Activated CD8-positive, alpha-beta memory T cell treated with anti-CD3 and anti-CD28 coated beads for 36 hours (primary cell): ENCODE measurements around the gene AP5Z1. TPM values are rescaled to one million over a fixed set of nuclear protein-coding genes. Genes with fewer than 3 reads are reported as not detected.
"Not testable (repeated sequence)": the region's sequence is repeated elsewhere in the genome, so short reads cannot be mapped to it uniquely, and the experiment has no call there.

Experiments used
- CTCF ChIA-PET: fragments of 350-600 bp; sonication (Branson Sonifier 250); formaldehyde crosslinking; loops from one replicate; lab custom pipeline; 2021; ENCODE audit warnings: antibody characterized with exemption; lab: Charles Lee
- POLR2A ChIA-PET: fragments of 350-600 bp; sonication (Branson Sonifier 250); formaldehyde crosslinking; loops from one replicate; lab custom pipeline; 2021; ENCODE audit warnings: antibody characterized with exemption; lab: Charles Lee
- total RNA-seq, 2 experiments: library from RNA; stranded (reverse); gene quantifications; one replicate each; pipeline ENCODE4 v1.2.3, GENCODE V29; 2021

AP5Z1 gene
- total RNA-seq, 2 experiments from 2014 or later, result 37.9 to 40.0 TPM

DNA sequence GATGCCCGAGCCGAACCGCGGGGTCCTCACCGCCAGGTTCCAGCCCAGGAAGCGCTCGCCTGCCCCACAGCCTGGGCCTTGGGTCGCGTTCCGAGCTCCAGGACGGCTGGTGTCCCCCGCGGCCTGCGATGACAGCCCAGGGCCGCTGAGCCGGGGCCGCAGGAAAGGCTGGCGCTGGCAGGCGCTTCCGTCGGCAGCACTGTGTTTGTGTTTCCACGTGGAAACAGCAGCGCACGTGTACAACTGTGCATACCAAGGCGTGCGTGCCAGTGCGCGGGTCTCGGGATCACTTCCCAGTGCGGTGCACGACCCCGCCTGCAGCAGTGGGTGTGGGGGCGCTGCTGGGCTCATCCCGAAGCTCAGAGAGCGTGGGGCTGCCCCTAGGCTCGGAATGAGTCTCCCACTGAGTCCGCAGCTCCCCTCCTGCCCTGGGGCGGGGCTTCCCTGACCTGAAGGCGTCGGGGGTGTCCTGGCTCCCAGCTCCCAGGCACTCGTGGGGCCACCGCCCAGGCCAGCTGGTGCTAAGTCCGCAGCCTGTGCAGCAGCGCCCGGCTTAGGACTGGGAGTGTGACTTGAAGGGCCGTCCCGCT is 17.2 kb downstream of the AP5Z1 start:
- CTCF ChIA-PET, result interaction anchor here (0.9 to 2.8 kb wide), 4 partner anchors 15 to 292 kb away, joined by 3 to 9 read pairs (median 6); partner anchors contain the start of gene RADIL
- POLR2A ChIA-PET, result interaction anchor here (1.0 to 1.5 kb wide), 2 partner anchors 10 to 181 kb away, joined by 3 read pairs; no protein-coding TSS in a partner anchor

- CTCF ChIA-PET, result interaction anchor here (2.1 to 2.8 kb wide), 2 partner anchors 91 to 291 kb away, joined by 8 to 9 read pairs; partner anchors contain the start of gene RADIL
- POLR2A ChIA-PET, result not testable (repeated sequence)
Observed at GRCh38 chr7:4793385-4793993, 18.1 kb downstream of the AP5Z1 start.

DNA sequence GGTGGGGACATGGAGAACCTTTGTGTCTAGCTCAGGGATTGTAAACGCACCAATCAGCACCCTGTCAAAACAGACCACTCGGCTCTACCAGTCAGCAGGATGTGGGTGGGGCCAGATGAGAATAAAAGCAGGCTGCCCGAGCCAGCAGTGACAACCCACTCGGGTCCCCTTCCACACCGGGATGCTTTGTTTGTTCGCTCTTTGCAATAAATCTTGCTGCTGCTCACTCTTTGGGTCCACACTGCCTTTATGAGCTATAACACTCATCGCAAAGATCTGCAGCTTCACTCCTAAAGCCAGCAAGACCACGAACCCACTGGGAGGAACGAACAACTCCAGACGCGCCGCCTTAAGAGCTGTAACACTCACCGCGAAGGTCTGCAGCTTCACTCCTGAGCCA is 18.7 kb downstream of the AP5Z1 start:
- POLR2A ChIA-PET, result not testable (repeated sequence)
- CTCF ChIA-PET, result interaction anchor here (2.1 to 2.8 kb wide), 2 partner anchors 90 to 291 kb away, joined by 8 to 9 read pairs; partner anchors contain the start of gene RADIL

DNA sequence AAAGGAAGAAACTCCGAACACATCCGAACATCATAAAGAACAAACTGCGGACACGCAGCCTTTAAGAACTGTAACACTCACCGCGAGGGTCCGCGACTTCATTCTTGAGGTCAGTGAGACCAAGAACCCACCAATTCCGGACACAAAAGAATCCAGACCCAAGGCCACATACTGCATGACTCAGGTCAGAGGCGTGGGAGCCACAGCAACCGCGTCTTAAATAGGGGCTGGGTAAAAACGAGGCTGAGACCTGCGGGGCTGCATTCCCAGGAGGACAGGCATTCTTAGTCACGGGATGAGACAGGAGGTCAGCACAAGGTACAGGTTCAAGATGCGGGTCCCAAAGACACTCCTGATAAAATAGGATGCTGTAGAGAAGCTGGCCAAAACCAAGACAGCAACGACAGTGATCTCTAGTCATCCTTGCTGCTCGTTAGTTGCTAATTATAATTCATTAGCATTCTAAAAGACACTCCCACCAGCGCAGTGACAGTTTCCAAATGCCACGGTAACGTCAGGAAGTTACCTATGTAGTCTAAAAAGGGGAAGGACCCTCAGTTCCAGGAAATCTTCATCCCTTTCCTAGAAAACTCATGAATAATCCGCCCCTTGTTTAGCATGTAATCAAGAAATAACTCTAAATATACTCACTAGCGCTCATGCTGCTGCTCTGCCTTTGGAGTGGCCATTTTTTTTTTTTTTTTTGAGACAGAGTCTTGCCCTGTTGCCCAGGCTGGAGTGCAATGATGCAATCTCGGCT is 19.3 kb downstream of the AP5Z1 start:
- ChIA-PET CTCF (interaction anchor here (2.1 kb wide), 1 partner anchor 90 kb away, joined by 8 read pairs; the partner anchor contains the start of gene RADIL), POLR2A (interaction anchor here (0.7 to 1.0 kb wide), 2 partner anchors 7 to 19 kb away, joined by 3 read pairs; partner anchors contain the start of gene AP5Z1)

DNA sequence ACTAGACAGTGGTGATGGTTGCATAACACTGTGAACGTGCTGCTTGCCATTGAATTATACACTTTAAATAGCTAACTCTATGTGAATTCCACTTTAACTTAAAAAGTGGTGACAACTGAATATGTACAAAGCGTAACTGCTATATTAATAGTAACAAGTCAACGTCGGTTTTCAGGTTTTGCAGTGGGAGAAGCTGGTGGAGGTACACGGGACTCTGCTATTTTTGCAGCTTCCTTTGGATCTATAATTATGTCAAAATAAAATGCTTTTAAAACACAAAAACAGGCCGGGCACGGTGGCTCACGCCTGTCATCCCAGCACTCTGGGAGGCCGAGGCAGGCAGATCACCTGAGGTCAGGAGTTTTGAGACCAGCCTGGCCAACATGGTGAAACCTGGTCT is 21.0 kb downstream of the AP5Z1 start:
- ChIA-PET CTCF (no interaction called here), POLR2A (no interaction called here)

GRCh38 chr7:4797858-4798705 is 22.7 kb downstream of the AP5Z1 start:
- CTCF ChIA-PET, result interaction anchor here (0.6 to 2.6 kb wide), 13 partner anchors 9 to 1552 kb away, joined by 3 to 14 read pairs (median 5); partner anchors contain the start of genes AP5Z1 and RADIL
- POLR2A ChIA-PET, result no interaction called here

- CTCF ChIA-PET, result interaction anchor here (0.6 to 2.6 kb wide), 13 partner anchors 8 to 1551 kb away, joined by 3 to 14 read pairs (median 5); partner anchors contain the start of genes AP5Z1 and RADIL
- POLR2A ChIA-PET, result no interaction called here
Observed at GRCh38 chr7:4798706-4799235, 23.3 kb downstream of the AP5Z1 start.

- CTCF ChIA-PET, result interaction anchor here (1.1 to 2.6 kb wide), 4 partner anchors 10 to 286 kb away, joined by 4 to 14 read pairs (median 5); partner anchors contain the start of gene RADIL
- POLR2A ChIA-PET, result no interaction called here
Observed at GRCh38 chr7:4799508-4800268, 24.3 kb downstream of the AP5Z1 start.

DNA sequence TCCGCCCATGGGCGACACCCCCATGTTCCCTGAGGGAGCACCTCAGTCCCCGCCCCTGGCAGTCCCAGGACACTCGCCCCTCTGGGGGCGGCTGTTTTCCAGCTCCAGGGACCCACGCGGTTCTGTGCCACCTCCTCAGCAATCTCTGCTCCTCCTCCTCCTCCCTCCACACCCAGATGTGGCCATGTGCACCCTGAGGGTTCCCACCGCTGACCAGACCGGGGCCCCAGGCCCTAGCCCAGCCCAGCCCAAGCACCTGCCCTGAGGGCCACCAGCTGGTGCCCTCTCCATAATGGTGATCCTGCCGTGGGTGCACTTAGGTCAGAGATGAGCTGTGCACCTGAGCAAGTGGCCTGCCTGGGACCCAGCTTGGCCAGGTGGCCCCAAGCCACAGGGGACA is 25.1 kb downstream of the AP5Z1 start:
- CTCF ChIA-PET, result interaction anchor here (1.1 kb wide), 1 partner anchor 285 kb away, joined by 4 read pairs; no protein-coding TSS in a partner anchor
- POLR2A ChIA-PET, result no interaction called here

DNA sequence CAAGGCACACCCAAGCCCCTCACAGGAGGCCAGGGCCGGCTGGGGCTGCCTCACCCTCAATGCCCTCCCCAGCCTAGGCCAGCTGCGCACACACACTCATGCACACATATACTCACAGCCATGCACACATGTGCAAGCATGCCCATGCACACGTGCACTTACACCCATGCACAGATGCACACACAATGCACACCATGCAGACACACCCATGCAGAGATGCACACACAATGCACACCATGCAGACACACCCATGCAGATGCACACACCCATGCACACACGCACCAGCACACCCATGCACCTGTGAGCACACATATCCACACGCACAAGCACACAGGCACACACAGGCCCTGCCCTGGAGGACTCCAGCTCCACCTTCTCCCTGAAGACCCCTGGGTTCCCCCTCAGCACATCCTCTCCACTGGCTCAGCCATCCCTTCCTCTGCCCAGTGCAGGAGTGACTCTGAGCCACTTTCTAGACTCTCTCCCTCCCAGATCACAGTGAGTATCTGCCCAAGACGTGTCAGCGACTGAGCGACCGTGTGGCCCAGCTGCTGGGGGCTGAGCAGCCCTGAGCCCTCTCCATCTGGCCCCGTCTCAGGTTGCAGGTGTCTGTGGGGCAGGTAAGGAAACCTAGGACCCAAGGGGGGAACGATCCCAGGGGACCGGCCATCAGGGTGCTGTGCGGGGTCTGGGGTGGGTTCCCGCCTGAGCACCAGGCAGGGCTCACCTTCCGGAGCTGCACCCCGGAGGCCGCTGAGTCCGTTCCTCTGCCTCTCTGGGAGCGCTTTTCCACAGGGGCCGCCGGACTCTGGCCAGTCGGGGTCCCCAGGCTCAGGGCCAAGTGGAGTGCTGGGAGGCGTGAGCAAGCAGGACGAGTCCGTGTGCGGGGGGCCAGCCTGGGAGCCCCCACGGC is 25.8 kb downstream of the AP5Z1 start:
- ChIA-PET CTCF (interaction anchor here (0.5 kb wide), 1 partner anchor 284 kb away, joined by 3 read pairs; no protein-coding TSS in a partner anchor), POLR2A (no interaction called here)

DNA sequence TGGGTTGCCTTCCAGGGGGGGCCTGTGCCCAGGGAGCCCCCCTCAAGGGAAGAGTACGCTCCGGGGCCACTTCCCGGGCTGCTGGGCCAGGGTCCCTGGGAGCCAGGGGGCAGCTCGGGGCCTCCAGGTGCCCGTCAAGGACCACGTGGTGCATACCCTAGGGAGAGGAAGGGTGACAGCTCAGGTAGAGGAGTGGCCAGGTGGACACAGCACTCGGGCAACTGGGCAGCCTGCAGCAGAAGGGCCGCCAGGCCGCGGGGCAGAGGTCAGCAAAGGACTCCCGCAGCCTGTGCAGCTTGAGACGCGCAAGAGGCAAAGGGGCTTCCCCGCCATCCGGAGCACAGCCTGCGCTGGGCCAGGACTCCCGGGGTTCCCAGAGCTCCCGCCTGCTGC is 26.4 kb downstream of the AP5Z1 start:
- CTCF ChIA-PET, result interaction anchor here (0.5 kb wide), 1 partner anchor 283 kb away, joined by 3 read pairs; no protein-coding TSS in a partner anchor
- POLR2A ChIA-PET, result no interaction called here

DNA sequence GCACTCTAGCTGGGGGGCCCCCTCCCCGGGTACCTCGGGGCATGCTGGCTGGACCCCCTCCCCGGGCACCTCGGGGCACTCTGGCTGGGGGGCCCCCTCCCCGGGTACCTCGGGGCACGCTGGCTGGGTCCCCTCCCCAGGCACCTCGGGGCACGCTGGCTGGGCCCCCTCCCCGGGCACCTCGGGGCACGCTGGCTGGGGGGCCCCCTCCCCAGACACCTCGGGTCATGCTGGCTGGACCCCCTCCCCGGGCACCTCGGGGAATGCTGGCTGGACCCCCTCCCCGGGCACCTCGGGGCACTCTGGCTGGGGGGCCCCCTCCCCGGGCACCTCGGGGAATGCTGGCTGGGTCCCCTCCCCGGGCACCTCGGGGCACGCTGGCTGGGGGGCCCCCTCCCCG is 27.2 kb downstream of the AP5Z1 start:
- CTCF ChIA-PET, POLR2A ChIA-PET: not testable (repeated sequence)

GRCh38 chr7:4803397-4804241 is 28.2 kb downstream of the AP5Z1 start:
- ChIA-PET POLR2A (no interaction called here), CTCF (no interaction called here)

DNA sequence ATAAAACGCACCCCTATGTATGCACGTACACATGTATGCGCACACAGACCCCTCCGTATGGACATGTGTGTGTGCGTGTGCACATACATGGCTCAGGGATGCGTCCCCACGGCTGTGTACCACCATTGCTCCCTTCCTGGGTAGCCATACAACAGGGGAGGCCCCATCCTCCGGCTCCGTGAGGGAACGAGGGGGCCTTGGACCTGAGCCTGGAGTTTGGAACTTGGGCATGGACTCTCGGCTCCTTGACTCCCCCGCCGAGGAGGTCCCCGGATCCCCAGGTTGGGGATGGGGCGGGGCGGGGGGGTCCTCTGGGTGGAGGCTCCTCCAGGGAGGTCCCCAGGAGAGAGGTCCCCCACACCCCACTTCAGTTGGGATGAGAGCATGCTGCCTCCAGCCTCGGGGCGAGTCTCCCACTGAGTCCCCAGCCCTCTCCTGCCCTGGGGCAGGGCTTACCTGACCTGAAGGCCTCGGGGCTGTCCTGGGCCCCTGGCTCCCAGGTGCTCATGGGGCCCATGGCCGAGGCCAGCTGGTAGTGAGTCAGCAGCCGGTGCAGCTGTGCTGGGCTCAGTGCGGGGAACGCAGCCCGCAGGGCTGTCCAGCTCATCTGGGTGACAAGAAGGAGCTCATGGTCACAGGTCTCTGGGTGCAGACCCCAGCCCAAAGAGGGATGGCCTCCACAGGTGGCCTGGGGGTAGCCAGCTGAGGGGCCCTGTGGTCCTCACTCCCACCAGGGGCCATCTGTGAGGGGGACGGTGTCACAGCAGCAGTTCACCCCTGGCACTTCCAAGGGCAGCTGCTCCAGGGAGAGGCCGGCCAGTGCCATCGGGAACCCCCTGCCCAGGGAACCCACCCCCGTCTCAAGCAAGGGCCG is 29.9 kb downstream of the AP5Z1 start:
- ChIA-PET POLR2A (no interaction called here), CTCF (no interaction called here)

- ChIA-PET CTCF (no interaction called here), POLR2A (no interaction called here)
Observed at GRCh38 chr7:4805984-4806300, 30.5 kb downstream of the AP5Z1 start.
